MM.1S (cell line): ENCODE results near the gene MYL5.

Source experiments
- EZH2 ChIP-seq: fragments of 300-600 bp; sonication (generic); optimal IDR thresholded peaks from 2 replicates; pipeline ENCODE3; 2017; ENCODE audit warnings: low read depth, mild to moderate bottlenecking, antibody characterized with exemption, low read length, mixed read lengths
- TF ChIP-seq, protein P1 (sequence below): fragments of 300-600 bp; sonication (generic); IDR thresholded peaks from 2 replicates; pipeline ENCODE4 v1.5.1; 2016; ENCODE audit warnings: antibody characterized with exemption, low read length, mixed read lengths

DNA sequence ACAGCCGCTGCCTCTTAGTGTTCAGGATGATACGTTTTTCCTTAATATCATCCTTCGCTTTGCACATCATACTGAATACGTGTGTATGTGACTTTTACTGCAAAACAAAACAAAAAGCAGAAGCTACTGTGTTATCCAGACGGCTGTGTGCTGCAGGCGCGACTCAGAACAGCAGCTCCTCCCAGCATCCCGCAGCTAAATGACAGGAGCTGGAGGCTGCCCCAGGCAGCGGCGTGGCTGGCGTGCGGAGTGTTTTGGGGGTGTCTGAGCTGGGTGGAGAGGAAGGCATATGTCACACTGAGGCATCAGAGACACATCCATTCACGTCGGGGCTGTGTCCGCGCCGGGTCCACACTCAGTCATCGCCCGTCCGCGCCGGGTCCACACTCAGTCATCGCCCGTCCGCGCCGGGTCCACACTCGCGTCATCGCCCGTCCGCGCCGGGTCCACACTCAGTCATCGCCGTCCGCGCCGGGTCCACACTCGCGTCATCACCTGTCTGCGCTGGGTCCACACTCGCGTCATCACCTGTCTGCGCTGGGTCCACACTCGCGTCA is 47.9 kb downstream of the MYL5 start:
- TF ChIP-seq EZH2: no peak
- TF ChIP-seq, protein P1, sequence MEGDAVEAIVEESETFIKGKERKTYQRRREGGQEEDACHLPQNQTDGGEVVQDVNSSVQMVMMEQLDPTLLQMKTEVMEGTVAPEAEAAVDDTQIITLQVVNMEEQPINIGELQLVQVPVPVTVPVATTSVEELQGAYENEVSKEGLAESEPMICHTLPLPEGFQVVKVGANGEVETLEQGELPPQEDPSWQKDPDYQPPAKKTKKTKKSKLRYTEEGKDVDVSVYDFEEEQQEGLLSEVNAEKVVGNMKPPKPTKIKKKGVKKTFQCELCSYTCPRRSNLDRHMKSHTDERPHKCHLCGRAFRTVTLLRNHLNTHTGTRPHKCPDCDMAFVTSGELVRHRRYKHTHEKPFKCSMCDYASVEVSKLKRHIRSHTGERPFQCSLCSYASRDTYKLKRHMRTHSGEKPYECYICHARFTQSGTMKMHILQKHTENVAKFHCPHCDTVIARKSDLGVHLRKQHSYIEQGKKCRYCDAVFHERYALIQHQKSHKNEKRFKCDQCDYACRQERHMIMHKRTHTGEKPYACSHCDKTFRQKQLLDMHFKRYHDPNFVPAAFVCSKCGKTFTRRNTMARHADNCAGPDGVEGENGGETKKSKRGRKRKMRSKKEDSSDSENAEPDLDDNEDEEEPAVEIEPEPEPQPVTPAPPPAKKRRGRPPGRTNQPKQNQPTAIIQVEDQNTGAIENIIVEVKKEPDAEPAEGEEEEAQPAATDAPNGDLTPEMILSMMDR: no peak
